IMR-90 (cell line): Measurements from ENCODE around the gene ANKRD65.
"Not testable (repeated sequence)": the region's sequence is repeated elsewhere in the genome, so short reads cannot be mapped to it uniquely, and the experiment has no call there.

Source experiments
- CTCF ChIP-seq: conservative IDR thresholded peaks from 2 replicates; pipeline ENCODE4 v1.5.1; 2012; ENCODE audit warnings: mild to moderate bottlenecking, low read depth, low read length, improper control_type of control experiment
- FOS ChIP-seq: fragments of 150-350 bp; IDR thresholded peaks from 2 replicates; pipeline ENCODE4 v1.6.1; 2016; ENCODE audit warnings: low read depth, low read length
- POLR2A ChIP-seq: IDR thresholded peaks from 2 replicates; pipeline ENCODE4 v1.6.1; 2012; ENCODE audit warnings: mild to moderate bottlenecking, low read depth, low read length
- SMC3 ChIP-seq: fragments of 150-350 bp; IDR thresholded peaks from 2 replicates; pipeline ENCODE4 v1.6.1; 2016; ENCODE audit warnings: low read depth, mild to moderate bottlenecking, antibody characterized with exemption, low read length, moderate library complexity
- TF ChIP-seq, protein P1 (sequence below): fragments of 150-350 bp; IDR thresholded peaks from 2 replicates; pipeline ENCODE4 v1.6.1; 2017; ENCODE audit warnings: mild to moderate bottlenecking, antibody characterized with exemption, low read length, low read depth

- TF ChIP-seq CTCF, POLR2A, FOS, SMC3: not testable (repeated sequence)
- TF ChIP-seq, protein P1, sequence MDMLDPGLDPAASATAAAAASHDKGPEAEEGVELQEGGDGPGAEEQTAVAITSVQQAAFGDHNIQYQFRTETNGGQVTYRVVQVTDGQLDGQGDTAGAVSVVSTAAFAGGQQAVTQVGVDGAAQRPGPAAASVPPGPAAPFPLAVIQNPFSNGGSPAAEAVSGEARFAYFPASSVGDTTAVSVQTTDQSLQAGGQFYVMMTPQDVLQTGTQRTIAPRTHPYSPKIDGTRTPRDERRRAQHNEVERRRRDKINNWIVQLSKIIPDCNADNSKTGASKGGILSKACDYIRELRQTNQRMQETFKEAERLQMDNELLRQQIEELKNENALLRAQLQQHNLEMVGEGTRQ: not testable (repeated sequence)
These were observed 38.1 kb upstream of the ANKRD65 start for GRCh38 chr1:1459156-1459555.
